GM23338 (cell line): ENCODE data around the gene ZFYVE27. TPM values are rescaled to one million over a fixed set of nuclear protein-coding genes. Genes with fewer than 3 reads are reported as not detected.

ENCODE experiments used
- ATAC-seq: fragments of 200-7000 bp; cut with Tn5 transposase; 3 replicates; pipeline ENCODE4 v1.9.1; 2020
- DNase-seq: peaks from one replicate; pipeline ENCODE4 v3.0.0-alpha.2; 2015; ENCODE audit warnings: low spot score
- H2AFZ ChIP-seq: fragments of 200-600 bp; sonication (generic); 2 replicates; pipeline ENCODE4 v1.8.0; 2016; ENCODE audit warnings: antibody characterized with exemption, mild to moderate bottlenecking, moderate library complexity
- H3F3A ChIP-seq: fragments of 200-600 bp; sonication (generic); replicated peaks from 2 replicates; pipeline ENCODE4 v1.8.0; 2017; ENCODE audit warnings: antibody characterized with exemption, mixed run types, low read depth
- H3K27ac ChIP-seq: fragments of 200-600 bp; sonication (generic); 2 replicates; pipeline ENCODE4 v1.6.1; 2016; ENCODE audit warnings: low read depth
- H3K27me3 ChIP-seq: fragments of 200-600 bp; sonication (generic); 2 replicates; pipeline ENCODE4 v1.8.0; 2016; ENCODE audit warnings: mild to moderate bottlenecking, mixed run types, moderate library complexity; ENCODE audit not compliant: insufficient read depth
- H3K36me3 ChIP-seq: fragments of 200-600 bp; sonication (generic); 2 replicates; pipeline ENCODE4 v1.8.0; 2016; ENCODE audit warnings: mild to moderate bottlenecking; ENCODE audit not compliant: insufficient read depth
- H3K4me1 ChIP-seq: fragments of 200-600 bp; sonication (generic); 2 replicates; pipeline ENCODE4 v1.8.0; 2016; ENCODE audit warnings: mild to moderate bottlenecking, moderate library complexity; ENCODE audit not compliant: insufficient read depth
- H3K4me2 ChIP-seq: fragments of 200-600 bp; sonication (generic); 2 replicates; pipeline ENCODE4 v1.7.1; 2017; ENCODE audit warnings: mixed run types
- H3K4me3 ChIP-seq: fragments of 200-600 bp; sonication (generic); 2 replicates; pipeline ENCODE4 v1.6.1; 2016; ENCODE audit warnings: mixed run types
- H3K79me2 ChIP-seq: fragments of 200-600 bp; sonication (generic); replicated peaks from 2 replicates; pipeline ENCODE4 v1.8.0; 2017; ENCODE audit warnings: mild to moderate bottlenecking; ENCODE audit not compliant: insufficient read depth
- H3K9me2 ChIP-seq: fragments of 200-600 bp; sonication (generic); 2 replicates; pipeline ENCODE4 v1.8.0; 2017; ENCODE audit not compliant: insufficient read depth
- H4K20me1 ChIP-seq: fragments of 200-600 bp; sonication (generic); replicated peaks from 2 replicates; pipeline ENCODE4 v1.8.0; 2017; ENCODE audit warnings: mild to moderate bottlenecking; ENCODE audit not compliant: insufficient read depth
- H3K27ac Mint-ChIP-seq: 2 replicates; pipeline ENCODE4 v1.8.0; 2020; ENCODE audit warnings: inconsistent platforms, mild to moderate bottlenecking, moderate library complexity, mixed read lengths
- H3K27me3 Mint-ChIP-seq: 3 replicates; pipeline ENCODE4 v1.8.0; 2022; ENCODE audit warnings: low read depth, mild to moderate bottlenecking, moderate library complexity, mixed read lengths, inconsistent platforms; ENCODE audit not compliant: insufficient read depth, poor library complexity
- H3K36me3 Mint-ChIP-seq: 3 replicates; pipeline ENCODE4 v1.8.0; 2021; ENCODE audit warnings: low read depth, mild to moderate bottlenecking, inconsistent platforms, moderate library complexity, mixed read lengths
- H3K4me1 Mint-ChIP-seq: 3 replicates; pipeline ENCODE4 v1.8.0; 2020; ENCODE audit warnings: mild to moderate bottlenecking, inconsistent platforms, mixed read lengths
- H3K4me3 Mint-ChIP-seq: 3 replicates; pipeline ENCODE4 v1.8.0; 2021; ENCODE audit warnings: moderate library complexity, mild to moderate bottlenecking, inconsistent platforms, mixed read lengths
- H3K9me3 Mint-ChIP-seq: 3 replicates; pipeline ENCODE4 v1.8.0; 2020; ENCODE audit warnings: moderate library complexity, mild to moderate bottlenecking, inconsistent platforms, mixed read lengths
- CREB1 ChIP-seq: fragments of 250-450 bp; sonication (Bioruptor Pico); IDR thresholded peaks from 2 replicates; pipeline ENCODE4 v1.5.0; 2020; ENCODE audit warnings: low read depth, mild to moderate bottlenecking, moderate library complexity
- CTCF ChIP-seq, 2 experiments: fragments of 200-600 bp in 1 of 2; sonication (generic) in 1 of 2; conservative IDR thresholded peaks; 2 replicates each; pipeline versions ENCODE4 v1.5.1 to v1.6.1; 2016 to 2017; ENCODE audit warnings: antibody characterized with exemption in 2 of 2, low read depth in 2 of 2, mild to moderate bottlenecking in 2 of 2, moderate library complexity in 1 of 2
- ETS1 ChIP-seq: IDR thresholded peaks from 2 replicates; pipeline ENCODE4 v1.6.1; 2016; ENCODE audit warnings: antibody characterized with exemption
- EZH2 ChIP-seq: fragments of 200-600 bp; sonication (generic); IDR thresholded peaks from one replicate; pipeline ENCODE4 v1.8.0; 2017; ENCODE audit warnings: antibody characterized with exemption, mild to moderate bottlenecking, low read depth; ENCODE audit not compliant: unreplicated experiment
- EZH2phosphoT487 ChIP-seq: fragments of 200-600 bp; sonication (generic); IDR thresholded peaks from one replicate; pipeline ENCODE4 v1.8.1; 2018; ENCODE audit warnings: antibody characterized with exemption; ENCODE audit not compliant: unreplicated experiment
- JUNB ChIP-seq: IDR thresholded peaks from one replicate; pipeline ENCODE4 v1.6.1; 2016; ENCODE audit warnings: antibody characterized with exemption; ENCODE audit not compliant: unreplicated experiment
- NANOG ChIP-seq: IDR thresholded peaks from 2 replicates; pipeline ENCODE4 v1.6.1; 2016; ENCODE audit warnings: antibody characterized with exemption, borderline replicate concordance
- POLR2AphosphoS5 ChIP-seq: IDR thresholded peaks from 2 replicates; pipeline ENCODE4 v1.6.1; 2016; ENCODE audit warnings: antibody characterized with exemption, low read depth
- REST ChIP-seq: IDR thresholded peaks from one replicate; pipeline ENCODE4 v1.6.1; 2018; ENCODE audit warnings: antibody characterized with exemption; ENCODE audit not compliant: unreplicated experiment
- STAT1 ChIP-seq: IDR thresholded peaks from one replicate; pipeline ENCODE4 v1.6.1; 2016; ENCODE audit warnings: antibody characterized with exemption; ENCODE audit not compliant: unreplicated experiment
- ZNF114 ChIP-seq: fragments of 250-450 bp; sonication (Bioruptor Pico); IDR thresholded peaks from 2 replicates; pipeline ENCODE4 v1.5.0; 2020; ENCODE audit warnings: mild to moderate bottlenecking, moderate library complexity
- ZNF331 ChIP-seq: fragments of 250-450 bp; sonication (Bioruptor Pico); IDR thresholded peaks from 2 replicates; pipeline ENCODE4 v1.5.0; 2020; ENCODE audit warnings: low read depth, mild to moderate bottlenecking, moderate library complexity
- ZNF462 ChIP-seq: fragments of 250-450 bp; sonication (Bioruptor Pico); IDR thresholded peaks from 2 replicates; pipeline ENCODE4 v1.5.0; 2020; ENCODE audit warnings: mild to moderate bottlenecking, moderate library complexity
- polyA plus RNA-seq: library from polyadenylated mRNA; unstranded; fragments of >200 nt; fragmentation: Nextera tagmentation; extraction: Ambion mirVana; gene quantifications from 2 replicates; pipeline ENCODE4 v1.2.1, GENCODE V29; 2016
- total RNA-seq: library from RNA; depleted of rRNA; stranded (reverse); fragments of >200 nt; shearing (Covaris generic); gene quantifications from 2 replicates; pipeline ENCODE4 v1.2.3, GENCODE V29; 2014

Gene ZFYVE27
- total and polyA plus RNA-seq, 2 experiments from 2014 or later, result 15.0 to 25.8 TPM

DNA sequence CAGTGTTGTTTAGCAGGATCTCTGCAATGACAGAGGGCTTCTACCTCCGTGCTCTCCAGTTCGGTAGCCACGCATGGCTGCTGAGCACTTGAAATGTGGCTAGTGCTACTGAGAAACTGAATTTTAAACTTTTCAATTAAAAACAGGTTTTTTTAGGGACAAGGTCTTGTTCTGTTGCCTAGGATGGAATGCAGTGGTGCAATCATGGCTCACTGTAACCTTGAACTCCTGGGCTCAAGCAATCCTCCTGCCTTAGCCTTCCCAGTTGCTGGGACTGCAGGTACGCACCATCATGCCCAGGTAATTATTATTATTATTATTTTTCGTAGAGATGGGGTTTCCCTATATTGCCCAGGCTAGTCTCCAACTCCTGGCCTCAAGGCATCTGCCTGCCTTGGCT lies 48.3 kb downstream of the ZFYVE27 start:
- Mint-ChIP-seq H3K36me3 (no peaks in the 10 kb centered on the region), H3K9me3 (no peaks in the 10 kb centered on the region; the same call in 2 of the 3 replicates), H3K4me1 (peaks cover 23% of the 10 kb centered on the region), H3K27ac (no peak overlapping the region), H3K27me3 (peaks cover 16% of the 10 kb centered on the region), H3K4me3 (no peak overlapping the region)
- Histone ChIP-seq H3K27ac (no peak overlapping the region), H3K9me2 (no peaks in the 10 kb centered on the region), H3F3A (no peaks in the 10 kb centered on the region), H3K79me2 (no peaks in the 10 kb centered on the region), H2AFZ (no peak overlapping the region), H4K20me1 (no peaks in the 10 kb centered on the region), H3K27me3 (no peaks in the 10 kb centered on the region), H3K4me3 (no peak overlapping the region), H3K36me3 (no peaks in the 10 kb centered on the region), H3K4me2 (no peak overlapping the region), H3K4me1 (peaks cover 16% of the 10 kb centered on the region)
- TF ChIP-seq JUNB, result no peak
- TF ChIP-seq NANOG, result no peak
- TF ChIP-seq CTCF (conservative IDR thresholded peaks at IDR 0.05; ENCODE audit: low read depth in 2 of 2), result no peak
- TF ChIP-seq ZNF114 (CRISPR knock-in tag), result no peak
- TF ChIP-seq POLR2AphosphoS5, result no peak
- no peak for TF ChIP-seq ZNF331 (CRISPR knock-in tag)
- no peak for TF ChIP-seq STAT1
- TF ChIP-seq CREB1 (CRISPR knock-in tag), result no peak
- TF ChIP-seq ZNF462 (CRISPR knock-in tag), result no peak
- TF ChIP-seq REST, result no peak
- no peak for TF ChIP-seq ETS1
- TF ChIP-seq EZH2, result no peak
- no peak for TF ChIP-seq EZH2phosphoT487
- no peak for ATAC-seq
- DNase-seq, result no peak
